Neural crest cell (in vitro differentiated cells): ENCODE measurements around the gene GAD1. TPM values are rescaled to one million over a fixed set of nuclear protein-coding genes. Genes with fewer than 3 reads are reported as not detected.

Experiments
- DNase-seq: peaks from one replicate; pipeline ENCODE4 v3.0.0; 2021; ENCODE audit warnings: low read depth, mixed read lengths, low spot score
- H3K27ac Mint-ChIP-seq: one replicate; pipeline ENCODE4 v1.8.0; 2021; ENCODE audit warnings: mild to moderate bottlenecking, mixed read lengths; ENCODE audit not compliant: unreplicated experiment
- H3K27me3 Mint-ChIP-seq: 2 replicates; pipeline ENCODE4 v1.8.0; 2021; ENCODE audit warnings: low read depth, mild to moderate bottlenecking, mixed read lengths
- H3K36me3 Mint-ChIP-seq: 2 replicates; pipeline ENCODE4 v1.8.0; 2021; ENCODE audit warnings: low read depth, mild to moderate bottlenecking, mixed read lengths
- H3K4me1 Mint-ChIP-seq: 2 replicates; pipeline ENCODE4 v1.8.0; 2021; ENCODE audit warnings: mixed read lengths
- H3K4me3 Mint-ChIP-seq: one replicate; pipeline ENCODE4 v1.8.0; 2021; ENCODE audit warnings: mild to moderate bottlenecking, mixed read lengths
- H3K9me3 Mint-ChIP-seq: 2 replicates; pipeline ENCODE4 v1.8.0; 2021; ENCODE audit warnings: mixed read lengths
- total RNA-seq: library from RNA; stranded (reverse); gene quantifications from 2 replicates; pipeline ENCODE4 v1.2.1, GENCODE V29; 2021
- TF ChIP-seq, protein P1 (sequence below): fragments of 200-600 bp; sonication (generic); conservative IDR thresholded peaks from 2 replicates; pipeline ENCODE4 v1.5.0; 2021; ENCODE audit warnings: antibody characterized with exemption, mild to moderate bottlenecking

Gene GAD1
- total RNA-seq, 1 donor from 2014 or later = 0.82 TPM

DNA sequence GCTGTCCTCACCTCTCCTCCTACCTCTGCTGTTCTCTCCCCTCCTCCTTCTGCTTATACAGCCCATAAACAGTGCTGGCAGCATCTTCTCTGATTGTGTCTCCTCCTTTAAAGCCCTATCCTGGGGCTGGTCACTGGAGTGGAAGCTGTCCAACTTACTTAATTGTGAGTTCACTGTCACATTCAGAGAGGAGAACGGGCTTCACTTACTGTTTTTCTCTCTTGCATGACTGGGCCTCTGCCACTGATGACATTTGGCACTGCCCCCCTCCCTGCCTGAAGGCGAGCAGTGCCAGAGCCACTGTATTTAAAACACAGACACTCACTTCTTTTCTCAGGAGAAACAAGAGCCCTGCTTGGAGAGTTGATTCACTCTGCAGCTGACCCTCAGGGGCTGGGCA is 12.3 kb downstream of the GAD1 start:
- TF ChIP-seq, protein P1, sequence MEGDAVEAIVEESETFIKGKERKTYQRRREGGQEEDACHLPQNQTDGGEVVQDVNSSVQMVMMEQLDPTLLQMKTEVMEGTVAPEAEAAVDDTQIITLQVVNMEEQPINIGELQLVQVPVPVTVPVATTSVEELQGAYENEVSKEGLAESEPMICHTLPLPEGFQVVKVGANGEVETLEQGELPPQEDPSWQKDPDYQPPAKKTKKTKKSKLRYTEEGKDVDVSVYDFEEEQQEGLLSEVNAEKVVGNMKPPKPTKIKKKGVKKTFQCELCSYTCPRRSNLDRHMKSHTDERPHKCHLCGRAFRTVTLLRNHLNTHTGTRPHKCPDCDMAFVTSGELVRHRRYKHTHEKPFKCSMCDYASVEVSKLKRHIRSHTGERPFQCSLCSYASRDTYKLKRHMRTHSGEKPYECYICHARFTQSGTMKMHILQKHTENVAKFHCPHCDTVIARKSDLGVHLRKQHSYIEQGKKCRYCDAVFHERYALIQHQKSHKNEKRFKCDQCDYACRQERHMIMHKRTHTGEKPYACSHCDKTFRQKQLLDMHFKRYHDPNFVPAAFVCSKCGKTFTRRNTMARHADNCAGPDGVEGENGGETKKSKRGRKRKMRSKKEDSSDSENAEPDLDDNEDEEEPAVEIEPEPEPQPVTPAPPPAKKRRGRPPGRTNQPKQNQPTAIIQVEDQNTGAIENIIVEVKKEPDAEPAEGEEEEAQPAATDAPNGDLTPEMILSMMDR = no peak
- peaks cover 47% of the 10 kb centered on the region for H3K27me3 Mint-ChIP-seq

DNA sequence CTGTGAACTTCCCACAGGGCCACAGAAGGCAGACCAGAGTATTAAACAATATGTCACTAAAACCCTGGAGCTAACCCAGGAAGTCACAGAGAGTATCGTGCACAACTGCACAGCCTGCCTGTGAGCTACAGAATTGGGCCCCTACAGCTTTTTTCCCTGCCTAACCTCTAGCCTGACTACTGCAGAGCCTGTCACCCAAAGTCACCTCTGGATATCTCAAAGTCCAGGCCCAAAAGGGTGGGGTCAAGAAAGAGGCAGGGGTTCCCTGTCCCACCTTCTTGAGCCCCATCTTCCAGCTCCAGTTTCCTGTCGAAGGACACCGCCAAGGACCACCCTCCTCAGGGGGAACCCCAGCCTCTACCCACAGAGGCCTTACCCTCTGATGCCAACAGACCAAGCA is 13.5 kb downstream of the GAD1 start:
- Mint-ChIP-seq H3K27me3 (peaks cover 36% of the 10 kb centered on the region), H3K4me1 (peaks cover 4% of the 10 kb centered on the region), H3K36me3 (no peaks in the 10 kb centered on the region), H3K27ac (no peak overlapping the region), H3K4me3 (no peak overlapping the region), H3K9me3 (no peaks in the 10 kb centered on the region)
- TF ChIP-seq, protein P1 = no peak
- no peak for DNase-seq

More for the DNA sequence above, 12.3 kb downstream of the GAD1 start:
- Mint-ChIP-seq H3K36me3 (no peaks in the 10 kb centered on the region), H3K4me1 (peaks cover 4% of the 10 kb centered on the region), H3K4me3 (no peak overlapping the region), H3K9me3 (no peaks in the 10 kb centered on the region), H3K27ac (no peak overlapping the region)
- DNase-seq = no peak

DNA sequence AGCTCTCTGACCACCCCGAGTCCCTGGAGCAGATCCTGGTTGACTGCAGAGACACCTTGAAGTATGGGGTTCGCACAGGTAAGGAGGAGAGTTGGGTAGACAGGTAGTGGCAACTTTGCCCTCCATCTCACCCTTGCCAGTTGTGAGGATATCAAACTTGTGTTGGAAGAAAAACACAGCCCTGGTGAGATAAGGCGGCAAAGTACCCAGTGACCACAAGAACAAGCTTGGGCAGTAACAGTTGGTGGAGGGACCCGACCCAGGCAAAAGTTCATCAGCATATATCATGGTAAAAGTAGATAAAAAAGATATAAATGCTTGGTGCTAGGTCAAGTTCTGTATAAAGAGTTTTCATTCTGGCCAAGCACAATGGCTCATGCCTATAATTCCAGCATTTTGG is 14.4 kb downstream of the GAD1 start:
- Mint-ChIP-seq H3K9me3 (no peaks in the 10 kb centered on the region), H3K4me3 (no peak overlapping the region), H3K4me1 (peaks cover 4% of the 10 kb centered on the region), H3K36me3 (no peaks in the 10 kb centered on the region), H3K27me3 (peaks cover 28% of the 10 kb centered on the region), H3K27ac (no peak overlapping the region)
- TF ChIP-seq, protein P1 = no peak
- DNase-seq = no peak

DNA sequence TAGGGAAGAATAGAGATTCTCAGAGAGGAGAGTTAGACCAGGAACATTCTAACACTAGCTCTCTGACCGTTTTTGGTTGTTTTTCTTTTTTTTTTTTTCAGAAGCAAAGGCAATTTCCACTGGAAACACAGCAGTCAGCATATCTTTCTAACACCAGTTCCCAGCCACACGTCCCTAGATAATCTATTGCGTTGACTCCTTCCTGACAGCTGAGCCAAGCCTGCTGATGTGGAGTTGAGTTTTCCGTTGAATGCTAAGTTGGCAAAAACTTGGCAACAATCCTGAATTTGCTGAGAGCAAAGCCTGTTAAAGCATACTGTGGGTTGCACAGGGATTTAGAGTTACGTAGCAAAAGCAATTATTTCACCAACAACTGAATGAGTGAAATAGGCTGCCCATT is 19.3 kb downstream of the GAD1 start:
- Mint-ChIP-seq H3K9me3 (no peaks in the 10 kb centered on the region), H3K4me3 (no peak overlapping the region), H3K4me1 (no peaks in the 10 kb centered on the region), H3K36me3 (no peaks in the 10 kb centered on the region), H3K27ac (no peak overlapping the region), H3K27me3 (peaks cover 2% of the 10 kb centered on the region)
- no peak for DNase-seq
- TF ChIP-seq, protein P1 = no peak

DNA sequence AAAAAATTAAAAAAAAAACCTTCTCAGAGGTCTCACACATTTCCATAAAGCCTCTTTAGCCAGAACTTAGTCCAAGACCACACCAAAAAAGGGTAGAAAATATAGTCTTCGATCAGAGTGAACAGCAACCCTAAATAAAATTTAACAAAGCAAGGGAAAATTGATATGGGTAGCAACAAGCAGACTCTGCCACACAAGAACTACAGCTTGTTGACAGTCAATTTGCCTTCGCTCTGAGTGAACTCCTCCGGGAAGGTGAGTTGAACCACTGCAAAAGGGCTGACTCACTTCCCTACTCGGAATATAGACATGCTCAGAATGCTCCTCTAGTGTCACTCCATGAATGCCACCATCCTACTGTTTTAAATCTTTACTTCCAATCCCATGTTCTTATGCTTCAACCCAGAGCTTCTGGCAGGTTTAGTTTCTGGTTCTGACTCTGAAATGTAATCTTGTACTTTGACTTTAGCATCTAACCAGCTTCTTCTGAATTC is 24.1 kb downstream of the GAD1 start:
- TF ChIP-seq, protein P1 = no peak
- no peak for DNase-seq
- Mint-ChIP-seq H3K27ac (no peak overlapping the region), H3K4me1 (no peaks in the 10 kb centered on the region), H3K27me3 (peaks cover 2% of the 10 kb centered on the region), H3K4me3 (no peak overlapping the region), H3K9me3 (no peaks in the 10 kb centered on the region), H3K36me3 (no peaks in the 10 kb centered on the region)

DNA sequence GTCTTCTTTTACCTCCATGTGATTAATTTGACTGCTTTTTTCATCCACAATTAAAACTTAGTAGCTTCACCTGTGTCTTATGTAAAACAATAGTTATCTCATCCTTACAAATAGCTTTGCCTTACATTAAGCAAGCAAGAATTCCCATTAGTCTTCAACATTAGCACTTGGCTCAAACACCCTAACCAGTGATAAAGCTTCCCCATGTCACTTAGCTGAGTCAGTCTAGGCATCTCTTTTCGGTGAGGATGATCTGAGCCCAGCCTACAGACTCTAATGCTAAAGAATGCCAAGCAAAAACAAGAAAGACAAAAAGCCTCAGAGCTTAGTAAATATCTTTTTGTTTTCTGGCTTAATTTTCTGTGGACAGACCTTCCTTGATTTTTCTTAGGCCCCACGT is 26.1 kb downstream of the GAD1 start:
- H3K27ac Mint-ChIP-seq = no peak overlapping the region
- no peaks in the 10 kb centered on the region for H3K4me1 Mint-ChIP-seq
- DNase-seq = no peak
- H3K4me3 Mint-ChIP-seq = no peak overlapping the region
- TF ChIP-seq, protein P1 = no peak
- H3K9me3 Mint-ChIP-seq = no peaks in the 10 kb centered on the region
- H3K27me3 Mint-ChIP-seq = peaks cover 2% of the 10 kb centered on the region
- no peaks in the 10 kb centered on the region for H3K36me3 Mint-ChIP-seq
